Esophagus squamous epithelium (tissue), 4 donors: ENCODE data around the gene ANKRD66.

Experiments used
- POLR2A ChIP-seq, 4 donors: fragments of 450-650 bp; IDR thresholded peaks; one replicate each; pipeline ENCODE4 v1.6.1; 2017; ENCODE audit warnings: antibody characterized with exemption in 4 of 4, mild to moderate bottlenecking in 4 of 4, moderate library complexity in 3 of 4
- TF ChIP-seq, protein P1 (sequence below), 6 experiments: fragments of 450-650 bp in 4 of 6; fragments of 200-600 bp in 2 of 6; sonication (generic) in 2 of 6; IDR thresholded peaks; one replicate each; pipeline ENCODE4 v1.5.1; 2016 to 2019; ENCODE audit warnings: antibody characterized with exemption in 6 of 6, mild to moderate bottlenecking in 4 of 6, moderate library complexity in 4 of 6

DNA sequence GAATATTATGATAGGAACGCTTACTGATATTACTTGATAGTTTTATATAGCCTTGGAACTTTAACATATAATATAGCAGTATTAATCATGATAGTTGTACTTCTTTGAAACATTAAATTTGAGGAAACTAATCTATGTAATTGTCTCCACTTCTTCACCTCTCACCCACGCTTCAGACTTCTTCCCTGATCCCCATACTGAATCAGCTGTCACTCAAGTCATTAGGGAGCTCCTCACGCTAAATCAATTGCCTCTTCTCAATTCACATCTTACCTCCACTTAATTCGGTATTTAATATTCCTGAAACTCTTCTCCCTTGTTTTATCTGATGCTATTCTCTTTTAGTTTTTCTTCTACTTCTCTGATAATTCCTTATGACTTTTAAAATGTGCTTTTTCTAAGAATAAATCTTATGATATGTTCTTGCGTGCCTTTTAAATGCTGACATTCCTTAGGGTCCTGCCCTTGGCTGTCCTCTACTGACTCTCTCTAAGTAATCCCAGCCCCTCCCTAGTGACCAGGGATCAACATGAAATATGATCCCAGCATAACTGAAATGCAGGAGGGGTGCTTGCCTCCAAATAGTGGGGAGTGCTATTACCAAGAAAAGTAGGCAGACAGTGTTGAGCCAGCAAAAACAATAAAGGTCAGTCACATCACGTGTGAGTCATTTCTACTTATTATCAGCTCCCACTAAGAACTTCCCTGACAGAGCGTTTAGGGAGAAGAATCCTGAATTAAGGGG is 9.9 kb downstream of the ANKRD66 start:
- TF ChIP-seq, protein P1, sequence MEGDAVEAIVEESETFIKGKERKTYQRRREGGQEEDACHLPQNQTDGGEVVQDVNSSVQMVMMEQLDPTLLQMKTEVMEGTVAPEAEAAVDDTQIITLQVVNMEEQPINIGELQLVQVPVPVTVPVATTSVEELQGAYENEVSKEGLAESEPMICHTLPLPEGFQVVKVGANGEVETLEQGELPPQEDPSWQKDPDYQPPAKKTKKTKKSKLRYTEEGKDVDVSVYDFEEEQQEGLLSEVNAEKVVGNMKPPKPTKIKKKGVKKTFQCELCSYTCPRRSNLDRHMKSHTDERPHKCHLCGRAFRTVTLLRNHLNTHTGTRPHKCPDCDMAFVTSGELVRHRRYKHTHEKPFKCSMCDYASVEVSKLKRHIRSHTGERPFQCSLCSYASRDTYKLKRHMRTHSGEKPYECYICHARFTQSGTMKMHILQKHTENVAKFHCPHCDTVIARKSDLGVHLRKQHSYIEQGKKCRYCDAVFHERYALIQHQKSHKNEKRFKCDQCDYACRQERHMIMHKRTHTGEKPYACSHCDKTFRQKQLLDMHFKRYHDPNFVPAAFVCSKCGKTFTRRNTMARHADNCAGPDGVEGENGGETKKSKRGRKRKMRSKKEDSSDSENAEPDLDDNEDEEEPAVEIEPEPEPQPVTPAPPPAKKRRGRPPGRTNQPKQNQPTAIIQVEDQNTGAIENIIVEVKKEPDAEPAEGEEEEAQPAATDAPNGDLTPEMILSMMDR (IDR thresholded peaks at IDR 0.05) = no peak
- no peak for TF ChIP-seq POLR2A (IDR thresholded peaks at IDR 0.05)
